Stimulated activated CD4-positive, alpha-beta T cell treated with anti-CD3 and anti-CD28 coated beads, Interleukin-1b, Interleukin-23, amount 100 ng/mL, for 48 hours (primary cell): ENCODE data around the gene DGLUCY.
A peak's percentile ranks its signal among the peaks of the same experiment; 100 is the strongest.
"Not testable (repeated sequence)": the region's sequence is repeated elsewhere in the genome, so short reads cannot be mapped to it uniquely, and the experiment has no call there.

Experiments
- DNase-seq: peaks from one replicate; pipeline ENCODE4 v3.0.0-alpha.2; 2020

Gene DGLUCY

DNA sequence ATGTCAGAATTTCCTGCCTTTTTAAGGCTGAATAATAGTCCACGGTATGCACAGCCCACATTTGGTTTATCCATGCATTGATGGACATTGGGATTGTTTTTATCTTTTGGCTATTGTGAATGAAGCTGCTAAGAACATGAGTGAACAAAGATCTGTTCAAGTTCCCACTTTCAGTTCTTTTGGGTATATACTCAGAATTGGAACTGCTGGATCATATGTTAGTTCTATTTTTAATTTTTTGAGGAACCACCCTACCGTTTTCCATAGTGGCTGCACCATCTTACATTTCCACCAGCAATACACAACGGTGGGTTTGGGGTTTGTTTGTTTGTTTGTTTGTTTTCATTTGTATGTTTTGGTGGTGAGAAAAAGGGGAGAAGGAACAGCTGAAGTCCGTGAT is 124.2 kb downstream of the DGLUCY start:
- no peak for DNase-seq

DNA sequence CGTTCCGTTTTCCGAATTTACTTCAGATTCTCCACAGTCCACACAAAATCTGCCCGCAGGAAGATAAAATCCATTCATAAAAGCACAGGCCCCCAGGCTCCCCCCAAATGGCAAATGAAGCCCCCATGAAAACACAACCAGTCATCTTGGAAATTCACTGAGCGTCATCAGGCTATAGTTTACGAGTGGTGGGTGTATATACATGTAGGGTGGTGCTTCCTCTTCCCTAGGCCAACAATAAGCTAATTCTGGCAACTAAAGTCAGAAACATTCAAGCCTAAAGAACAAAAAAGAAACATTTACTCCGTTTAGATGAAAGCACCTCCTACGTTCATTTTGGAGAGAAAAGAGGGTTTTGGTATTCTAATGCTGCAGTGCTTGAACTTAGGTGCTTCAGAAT is 124.8 kb downstream of the DGLUCY start:
- DNase-seq: no peak

DNA sequence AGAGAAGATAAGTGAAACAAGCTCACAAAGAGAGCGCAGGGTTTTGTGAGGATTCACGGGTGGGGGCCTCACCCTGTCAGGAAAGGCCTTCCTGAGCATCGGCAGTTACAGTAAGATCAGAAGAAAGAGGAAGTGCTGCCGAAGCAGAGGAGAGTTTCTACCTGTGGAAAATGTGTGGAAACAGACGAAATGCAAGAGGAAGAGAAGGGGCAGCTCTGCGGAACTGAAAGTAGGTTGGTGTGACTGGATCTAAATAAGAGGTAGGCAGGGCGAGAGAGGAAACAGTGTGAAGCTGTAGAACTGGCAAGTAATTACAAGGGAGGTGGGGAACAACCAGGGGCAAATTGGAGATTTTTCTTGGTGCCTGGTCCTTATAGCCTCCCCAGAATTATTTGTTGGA is 128.0 kb downstream of the DGLUCY start:
- no peak for DNase-seq

DNA sequence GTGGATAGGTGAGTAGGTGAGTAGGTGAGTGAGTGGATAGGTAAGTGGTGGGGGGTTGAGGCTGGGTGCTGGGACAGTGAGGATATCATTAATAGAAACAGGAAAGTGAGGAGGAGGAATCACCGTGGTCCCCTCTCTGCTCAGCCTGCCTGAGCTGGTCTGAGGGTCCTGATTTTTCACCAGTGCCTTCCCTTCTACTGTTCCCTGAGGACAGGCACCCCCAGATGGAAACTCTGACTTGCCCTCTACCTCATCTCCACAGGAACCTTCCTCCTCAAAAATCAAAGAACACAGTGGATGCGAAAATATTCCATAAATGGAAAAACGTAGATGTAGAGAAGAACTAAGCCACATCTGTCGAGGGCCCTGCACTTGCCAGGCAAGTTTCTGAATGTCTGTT is 128.8 kb downstream of the DGLUCY start:
- no peak for DNase-seq

DNA sequence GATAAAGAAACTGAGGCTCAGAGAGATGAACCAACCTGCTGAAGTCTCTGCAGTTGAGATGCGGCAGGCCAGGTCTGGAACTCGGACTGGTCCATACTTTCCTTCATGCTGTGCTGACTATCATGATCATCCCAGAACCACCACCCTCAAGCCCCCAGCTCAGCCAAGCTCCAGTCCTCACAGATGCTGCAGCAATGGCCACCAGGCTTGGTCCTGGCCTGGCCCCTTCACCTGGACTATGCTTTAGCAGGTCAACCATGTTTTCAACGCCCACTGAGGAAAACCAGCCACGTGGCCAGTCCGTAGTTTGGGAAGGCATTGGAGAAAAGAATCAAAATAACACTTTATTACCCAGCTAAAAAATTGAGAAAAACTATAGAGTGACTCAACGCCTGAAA is 129.2 kb downstream of the DGLUCY start:
- no peak for DNase-seq

DNA sequence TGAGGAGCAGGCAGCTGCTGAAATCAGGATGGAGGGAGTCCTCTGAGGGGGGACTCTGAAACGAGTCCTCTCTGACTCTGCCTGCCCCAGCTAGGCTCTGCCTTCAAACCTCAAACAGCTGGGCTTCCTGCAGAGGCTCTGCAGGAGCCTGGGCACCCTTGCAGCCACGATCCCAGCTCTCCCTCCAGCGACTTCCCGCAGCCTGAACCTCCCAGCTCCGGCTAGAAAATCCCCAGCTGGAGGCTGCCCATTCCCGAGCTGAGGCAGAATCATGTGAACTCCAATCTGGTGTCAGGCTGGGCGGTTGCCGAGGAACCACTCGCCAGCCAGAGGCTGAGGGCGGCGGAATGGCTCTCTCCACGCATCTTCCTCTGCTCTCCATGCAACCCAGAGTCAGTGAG is 130.6 kb downstream of the DGLUCY start, which contains the start of gene GPR68:
GPR68 (minus strand) TSS at position 204 of the 401 bp plus-strand sequence. CDS start 9,654 bp downstream, outside the sequence.
- DNase-seq: no peak

DNA sequence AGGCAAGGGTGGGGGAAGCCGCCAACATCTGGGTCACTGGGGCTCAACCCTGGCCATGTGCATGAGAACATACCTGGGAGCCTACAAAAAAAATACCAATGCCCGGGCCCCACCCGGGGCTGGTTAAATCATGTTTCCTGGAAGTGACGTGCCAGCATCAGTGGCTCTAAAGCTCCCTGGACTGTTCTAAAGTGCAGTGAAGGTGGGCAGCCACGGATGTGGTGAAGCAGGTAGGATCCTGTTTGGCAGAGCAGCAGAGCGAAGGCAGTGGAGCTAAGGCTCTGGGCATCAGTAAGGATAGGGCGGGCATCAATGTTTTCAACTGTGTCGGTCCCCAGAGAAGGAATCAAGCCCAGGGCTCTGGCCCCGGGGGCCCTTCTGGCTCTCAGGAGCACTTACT is 131.2 kb downstream of the DGLUCY start:
- peak; percentile 79 for DNase-seq

DNA sequence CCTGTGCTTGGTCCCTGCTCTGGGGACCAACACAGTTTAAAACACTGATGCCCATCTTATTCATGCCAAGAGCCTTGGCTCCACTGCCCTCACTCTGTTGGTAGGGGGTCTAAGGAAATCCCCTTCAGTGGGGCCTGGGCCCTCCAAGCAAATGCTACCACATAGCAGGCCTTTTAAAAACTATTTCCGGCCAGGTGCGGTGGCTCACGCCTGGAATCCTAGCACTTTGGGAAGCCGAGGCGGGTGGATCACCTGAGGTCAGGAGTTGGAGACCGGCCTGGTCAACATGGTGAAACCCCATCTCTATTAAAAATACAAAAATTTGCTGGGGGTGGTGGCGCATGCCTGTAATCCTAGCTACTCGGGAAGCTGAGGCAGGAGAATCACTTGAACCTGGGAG is 131.7 kb downstream of the DGLUCY start:
- not testable (repeated sequence) for DNase-seq

DNA sequence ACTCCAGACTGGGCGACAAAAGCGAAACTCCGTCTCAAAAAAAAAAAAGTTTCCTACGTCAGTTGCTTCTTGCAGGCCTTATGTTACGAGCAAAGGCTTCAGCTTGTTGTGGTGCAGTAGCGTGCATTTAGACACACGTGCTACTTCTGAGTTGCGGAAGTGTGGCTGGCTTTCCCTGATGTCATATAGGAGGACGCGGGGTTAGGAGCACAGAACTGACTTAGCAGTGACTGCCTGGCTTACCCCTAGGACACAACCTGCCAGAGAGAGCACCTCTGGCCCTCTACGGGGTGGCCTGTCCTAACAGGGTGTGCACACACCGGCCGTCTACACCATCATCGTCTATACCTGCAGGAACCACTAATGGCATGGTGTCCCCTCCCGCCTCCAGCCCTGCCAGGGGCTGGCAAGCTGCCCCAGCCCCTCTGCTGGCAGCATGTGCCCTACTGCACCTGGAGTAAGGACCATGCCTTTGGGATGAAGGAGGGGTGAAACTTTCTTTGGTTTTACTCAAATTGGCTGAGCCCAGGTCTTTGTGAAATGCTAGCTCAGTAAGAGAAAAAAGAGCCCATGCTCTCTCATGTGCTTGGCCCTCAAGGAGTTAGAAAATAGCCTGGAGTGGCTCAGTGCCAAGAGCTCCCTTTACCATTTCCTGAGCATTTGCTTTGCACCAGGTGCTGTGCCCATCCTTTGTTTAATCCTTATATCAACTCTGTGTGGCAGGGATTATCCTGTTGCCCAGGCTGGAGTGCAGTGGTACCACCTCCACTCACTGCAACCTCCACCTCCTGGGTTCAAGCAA is 132.4 kb downstream of the DGLUCY start:
- peak; percentile 86 for DNase-seq

DNA sequence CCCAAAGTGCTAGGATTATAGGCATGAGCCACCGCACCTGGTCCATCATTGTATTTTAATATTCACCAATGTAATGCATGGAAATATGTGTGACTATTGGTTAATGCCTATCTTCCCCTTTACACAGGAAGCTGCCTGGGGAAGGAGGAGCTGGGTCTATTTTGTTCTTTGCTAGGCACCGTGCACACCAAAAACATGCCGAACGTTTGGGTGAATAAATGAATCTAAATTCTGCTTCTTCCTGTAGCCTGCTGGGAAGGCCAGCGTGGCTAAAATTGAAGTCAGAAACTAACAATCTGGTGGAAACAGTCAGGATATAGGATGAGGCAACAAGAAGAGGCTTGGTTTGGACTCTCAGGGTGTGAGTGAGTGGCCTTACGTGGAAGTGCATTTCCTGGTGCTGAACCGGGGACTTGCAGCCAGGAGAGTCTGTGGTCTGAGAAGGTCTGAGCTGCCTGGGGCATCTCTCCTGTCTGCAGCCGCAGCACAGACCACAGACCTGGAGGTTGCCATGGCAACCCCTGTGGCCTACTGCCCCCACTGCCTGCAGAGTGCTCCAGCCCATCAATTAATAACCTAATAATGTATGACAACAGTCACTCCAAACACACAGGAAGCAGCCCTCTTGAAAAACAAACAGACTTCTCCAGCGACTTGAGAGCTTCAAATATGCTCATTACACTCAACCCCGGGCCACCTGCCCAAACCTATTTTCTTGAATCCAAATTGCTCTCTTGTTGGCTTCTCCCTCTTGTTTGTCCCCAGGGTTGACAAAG is 136.2 kb downstream of the DGLUCY start:
- DNase-seq: no peak

DNA sequence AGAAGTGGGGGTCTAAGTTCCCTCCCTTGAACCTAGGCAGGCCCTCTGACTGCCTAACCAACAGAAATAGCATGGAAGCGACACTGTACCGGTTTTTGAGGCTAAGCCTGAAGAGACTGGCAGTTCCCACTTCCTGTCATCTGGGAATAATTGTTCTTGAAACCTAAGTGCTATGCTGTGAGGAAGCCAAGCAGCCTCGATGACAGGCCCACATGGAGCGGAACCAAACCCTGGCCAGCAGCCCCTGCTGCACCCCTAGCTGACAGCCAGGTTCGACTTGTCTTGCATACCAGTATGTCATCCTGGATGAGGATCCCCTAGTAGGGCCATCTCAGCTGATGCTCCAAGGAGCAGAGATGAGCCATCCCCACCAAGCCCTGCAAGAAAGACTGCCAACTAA is 137.0 kb downstream of the DGLUCY start:
- no peak for DNase-seq

DNA sequence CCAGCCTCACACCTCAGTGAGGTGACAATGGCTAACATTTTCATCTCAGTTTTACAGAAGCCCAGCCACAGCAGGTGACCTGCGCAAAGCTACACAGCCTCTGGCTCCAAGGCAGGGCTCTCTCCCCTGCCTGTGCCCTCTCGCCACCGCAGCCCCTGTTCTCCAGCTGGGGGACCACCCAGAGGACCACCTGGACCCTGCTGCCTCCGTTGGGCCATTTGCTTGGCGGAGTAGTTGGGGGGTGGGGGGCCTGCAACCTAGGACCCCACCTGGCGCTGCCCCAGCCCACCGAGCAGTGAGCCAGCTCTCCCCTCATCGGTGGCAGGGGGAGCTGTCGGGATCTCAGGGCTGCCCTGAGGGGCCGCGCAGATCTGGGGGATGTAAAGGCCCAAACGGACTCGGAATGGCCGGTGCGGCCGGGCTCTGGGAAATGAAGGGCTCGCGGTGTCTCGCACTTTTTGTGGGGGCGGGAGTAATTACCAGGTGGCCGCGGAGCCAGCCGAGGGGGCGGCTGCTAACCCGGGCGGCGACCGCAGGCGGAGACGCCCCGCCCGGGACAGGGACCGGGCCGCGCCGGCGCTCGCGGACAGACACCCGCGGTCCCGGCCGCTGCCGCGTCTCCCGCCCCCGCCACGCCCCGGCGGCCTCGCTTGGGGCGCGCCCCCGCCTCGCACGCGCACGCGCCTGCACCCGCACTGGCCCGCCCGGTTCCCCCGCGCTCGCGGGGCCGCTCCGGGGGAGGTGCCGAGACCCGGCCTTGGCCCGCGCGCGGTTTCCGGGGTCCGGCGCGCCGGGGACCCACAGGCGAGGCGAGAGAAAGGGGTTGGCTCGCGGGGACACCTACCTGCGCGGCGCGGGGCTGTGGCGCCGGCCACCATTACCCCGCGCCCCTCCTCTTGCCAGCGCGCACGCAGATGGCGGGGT is 139.3 kb downstream of the DGLUCY start:
- no peak for DNase-seq

DNA sequence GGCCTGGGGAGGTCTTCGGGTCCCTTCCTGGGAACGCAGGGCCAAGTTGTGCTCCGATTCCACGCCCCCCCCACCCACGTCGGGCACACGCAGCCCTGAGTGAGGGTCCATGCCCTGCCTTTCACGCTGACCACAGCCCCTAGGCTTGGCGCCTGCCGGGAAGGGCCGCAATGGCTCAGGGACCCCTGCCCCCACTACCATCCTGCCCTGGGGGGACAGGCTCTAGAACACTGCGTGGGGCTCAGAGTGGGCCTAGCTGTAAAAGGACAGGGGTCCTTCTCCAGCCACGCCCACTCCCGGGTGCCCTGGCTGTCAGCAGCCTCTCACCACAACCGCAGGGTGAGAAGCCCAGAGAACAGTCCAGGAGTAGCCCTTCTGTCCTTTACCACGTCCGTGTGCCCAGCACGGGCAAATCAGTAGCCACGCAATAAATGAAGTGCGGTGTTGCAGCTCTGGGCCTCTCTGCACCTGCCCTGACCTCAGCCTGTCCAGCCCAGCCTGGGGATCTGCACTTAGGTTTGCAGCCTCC is 140.0 kb downstream of the DGLUCY start:
- DNase-seq: no peak

DNA sequence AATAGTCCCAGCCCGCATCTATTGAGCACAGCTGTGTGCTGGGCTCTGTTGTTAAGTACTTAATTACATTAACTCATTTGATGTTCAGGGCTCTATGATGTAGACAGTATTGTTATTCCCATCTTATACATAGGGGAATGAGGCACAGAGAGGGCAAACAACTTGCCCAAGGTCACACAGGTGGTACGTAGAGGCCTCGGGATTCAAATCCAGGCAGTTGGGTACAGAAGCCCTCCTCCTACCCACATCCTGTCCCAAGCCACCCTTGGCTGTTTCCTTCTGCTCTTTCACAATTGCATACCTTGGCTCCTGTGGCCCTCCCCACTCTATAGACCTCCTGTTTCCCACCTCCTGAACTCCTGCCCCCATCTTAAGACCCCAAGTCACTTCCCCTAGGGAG is 140.6 kb downstream of the DGLUCY start:
- no peak for DNase-seq

DNA sequence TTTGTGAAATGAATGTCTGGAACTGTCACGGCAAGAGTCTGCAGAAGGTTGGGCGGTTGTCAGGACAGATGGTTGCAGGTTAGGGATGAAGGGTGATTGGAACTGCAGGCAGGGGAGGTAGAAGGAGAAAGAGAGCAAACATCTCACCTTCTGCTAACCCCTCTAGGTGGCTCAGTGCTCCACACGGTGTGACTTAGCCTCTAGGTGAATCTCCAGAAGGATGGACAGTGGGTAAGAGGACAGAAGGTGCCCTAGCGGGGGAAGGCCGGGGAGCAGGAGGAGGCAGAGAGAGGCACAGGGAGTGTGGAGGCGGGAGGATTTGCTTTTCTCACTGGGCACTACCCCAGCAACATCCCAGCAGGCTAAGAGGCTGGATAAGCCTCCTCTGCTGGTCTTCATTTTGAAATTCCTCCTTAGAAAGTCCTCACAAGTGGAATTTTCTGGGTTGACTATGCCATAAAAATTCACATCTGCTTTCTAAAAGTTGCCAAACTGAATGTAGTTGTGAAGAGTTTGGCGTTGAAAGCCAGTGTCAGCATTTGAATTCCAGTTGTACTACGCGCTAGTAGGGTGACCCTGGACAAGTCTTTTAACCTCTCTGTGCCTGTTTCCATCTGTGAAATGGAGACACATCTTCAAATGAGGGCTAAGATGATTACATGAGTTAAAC is 141.3 kb downstream of the DGLUCY start:
- DNase-seq: no peak

DNA sequence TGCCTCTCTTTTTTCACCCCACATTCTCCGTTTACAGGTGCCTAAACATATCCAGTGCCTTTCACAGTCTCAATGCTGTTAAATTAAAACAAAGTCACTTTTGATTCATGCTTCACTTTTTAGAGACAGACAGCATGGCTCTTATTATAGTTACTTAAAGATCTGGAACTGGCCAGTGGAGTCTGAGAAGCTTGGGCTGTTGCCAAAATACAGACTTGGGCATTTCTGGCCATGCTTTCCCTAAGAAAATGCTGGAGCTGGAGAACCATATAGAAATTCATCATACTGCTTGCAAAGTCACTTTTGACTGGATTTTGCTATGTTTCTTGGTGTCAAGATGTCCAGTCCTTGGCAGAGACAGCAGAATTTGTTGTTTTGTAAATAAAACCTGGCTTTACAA is 142.8 kb downstream of the DGLUCY start:
- no peak for DNase-seq

DNA sequence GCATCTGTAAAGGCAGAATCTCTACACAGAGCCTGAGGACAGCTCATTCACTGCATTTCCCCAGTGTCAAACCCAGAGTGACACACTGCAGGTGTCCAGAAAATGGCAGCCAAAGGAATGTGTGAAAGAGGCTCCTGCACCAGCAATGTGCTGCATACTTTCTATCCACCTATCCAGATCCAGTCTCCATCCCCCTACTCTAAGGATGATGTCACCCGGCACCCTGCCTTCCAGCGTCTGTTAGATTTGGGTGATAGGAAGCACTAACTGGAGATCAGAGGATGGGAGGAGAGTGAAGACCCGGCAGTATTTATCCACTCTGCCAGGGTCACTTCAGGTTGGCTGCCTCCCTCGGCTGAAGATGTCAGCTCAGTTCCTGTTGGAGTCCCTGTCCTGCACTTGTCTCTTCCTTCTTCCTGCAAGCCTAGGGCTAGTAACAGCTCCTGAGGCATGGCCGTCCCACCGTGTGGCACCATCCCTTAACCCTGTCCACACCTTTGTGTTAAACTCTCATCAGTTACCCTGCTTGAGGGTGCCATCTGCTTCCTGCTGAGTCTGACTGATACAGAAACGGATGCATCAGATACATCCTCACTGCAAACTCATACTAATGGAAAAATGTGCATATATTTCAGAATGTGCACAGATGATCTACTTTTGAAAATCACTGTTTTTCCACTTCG is 143.6 kb downstream of the DGLUCY start:
- DNase-seq: no peak

DNA sequence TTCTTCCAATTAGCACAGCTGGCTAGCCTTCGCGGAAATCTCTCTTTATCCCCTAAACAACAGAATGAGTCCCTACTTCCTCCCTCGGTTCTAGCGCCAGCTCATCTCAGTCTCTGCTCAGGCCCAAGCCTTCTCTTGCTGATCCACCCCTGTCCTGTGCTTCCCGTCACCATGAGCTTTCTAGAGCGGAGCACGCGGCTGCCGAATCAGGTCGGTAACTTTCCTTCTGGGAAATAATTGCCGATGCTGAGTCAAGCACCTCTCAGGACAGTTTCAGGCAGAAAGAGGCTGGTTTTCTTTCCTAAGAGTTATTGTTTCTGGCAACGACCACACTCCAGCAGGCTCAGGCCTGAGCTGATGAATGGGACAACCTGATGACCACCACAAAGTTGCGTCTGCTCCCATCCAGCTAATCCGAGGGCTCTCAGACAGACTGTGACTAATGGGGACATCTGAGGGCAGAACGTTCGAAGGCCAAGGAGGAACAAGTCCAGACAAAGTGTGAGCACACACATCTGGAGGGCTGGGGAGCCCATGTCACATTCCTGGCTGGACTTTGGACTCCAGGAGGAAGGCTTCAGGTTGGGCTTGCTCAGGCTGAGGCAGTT is 144.2 kb downstream of the DGLUCY start:
- no peak for DNase-seq

DNA sequence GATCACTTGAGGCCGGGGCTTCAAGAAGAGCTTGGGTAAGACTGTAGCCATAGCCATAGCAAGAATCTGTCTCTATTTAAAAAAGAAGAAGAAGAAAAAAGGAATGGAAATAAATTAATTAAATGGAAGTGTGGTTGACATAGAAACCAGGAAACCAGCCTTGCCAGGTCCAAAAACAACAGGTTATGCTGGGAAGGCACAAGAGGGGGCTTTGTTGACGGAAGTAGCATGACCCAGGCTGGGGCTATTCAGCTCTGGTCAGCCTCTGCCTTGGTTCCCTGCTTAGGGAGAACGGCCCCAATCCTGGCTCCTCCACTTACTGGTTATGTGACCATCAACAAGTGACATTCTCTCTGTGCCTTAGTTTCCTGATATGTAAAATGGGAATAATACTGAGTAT is 145.0 kb downstream of the DGLUCY start:
- no peak for DNase-seq

DNA sequence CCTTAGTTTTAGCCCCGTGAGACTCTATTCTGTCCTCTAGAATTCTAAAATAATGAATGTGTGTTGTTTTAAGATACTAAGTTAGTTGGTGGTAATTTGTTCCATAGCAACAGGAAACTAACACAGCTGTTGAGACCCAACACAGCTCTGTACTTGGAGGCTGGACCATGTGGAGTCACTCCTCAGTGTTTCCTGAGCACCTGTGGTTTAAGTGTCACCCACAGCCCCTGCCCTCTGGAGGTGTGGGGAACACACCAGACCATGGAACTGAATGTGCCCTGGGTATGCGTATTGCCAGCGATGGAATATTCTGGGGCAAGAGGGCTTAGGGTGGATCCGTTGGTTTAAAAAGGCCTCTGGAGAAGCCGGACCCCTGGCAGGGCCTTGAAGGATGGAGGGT is 147.2 kb downstream of the DGLUCY start:
- DNase-seq: peak; percentile 57

DNA sequence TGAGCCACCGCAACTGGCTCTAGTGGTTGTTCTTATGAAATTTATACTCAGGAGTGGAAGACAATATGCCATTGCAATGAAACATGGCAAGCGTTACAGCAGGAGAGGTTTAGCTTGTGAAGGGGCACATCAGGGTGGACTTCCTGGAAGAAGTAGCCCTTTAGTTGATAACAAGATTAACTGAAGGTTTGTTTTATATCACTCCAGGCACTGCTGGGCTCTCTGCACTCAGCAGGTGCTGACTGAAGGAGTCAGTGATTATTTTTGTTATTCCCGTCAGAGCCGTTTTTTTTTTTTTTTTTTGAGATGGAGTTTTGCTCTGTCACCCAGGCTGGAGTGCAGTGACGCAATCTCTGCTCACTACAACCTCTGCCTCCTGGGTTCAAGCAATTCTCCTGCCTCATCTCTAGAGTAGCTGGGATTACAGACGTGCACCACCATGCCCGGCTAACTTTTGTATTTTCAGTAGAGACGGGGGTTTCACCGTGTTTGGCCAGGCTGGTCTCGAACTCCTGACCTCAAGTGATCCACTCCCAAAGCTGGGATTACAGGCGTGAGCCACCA is 148.2 kb downstream of the DGLUCY start:
- DNase-seq: no peak
